A549 treated with AZD9567 at 1 μM for 4 hours (cell line): ENCODE results near the gene CABP2. TPM values are rescaled to one million over a fixed set of nuclear protein-coding genes. Genes with fewer than 3 reads are reported as not detected.

Experiments
- total RNA-seq: library from RNA; stranded (reverse); fragments of 200-300 nt; extraction: Qiagen RNA extraction; gene quantifications from 5 replicates; pipeline ENCODE4 v1.2.3, GENCODE V29; 2022; ENCODE audit not compliant: insufficient read depth

Gene CABP2
- not detected in 5 replicates for total RNA-seq

GRCh38 chr11:67522844-67523555 is at the start of gene CABP2:
Gene CABP2 (minus strand): TSS chr11:67523446. CDS start chr11:67523326, 120 bp downstream.

GRCh38 chr11:67507864-67508485 is 15.3 kb downstream of the CABP2 start, which contains the start of gene CDK2AP2:
Gene CDK2AP2 (minus strand): TSS chr11:67508162. CDS start chr11:67508082, 80 bp downstream.

GRCh38 chr11:67504950-67505581 is 18.2 kb downstream of the CABP2 start, which contains the start of gene PITPNM1:
Gene PITPNM1 (minus strand): TSS chr11:67505363. CDS start chr11:67504180, 1,183 bp downstream.

DNA sequence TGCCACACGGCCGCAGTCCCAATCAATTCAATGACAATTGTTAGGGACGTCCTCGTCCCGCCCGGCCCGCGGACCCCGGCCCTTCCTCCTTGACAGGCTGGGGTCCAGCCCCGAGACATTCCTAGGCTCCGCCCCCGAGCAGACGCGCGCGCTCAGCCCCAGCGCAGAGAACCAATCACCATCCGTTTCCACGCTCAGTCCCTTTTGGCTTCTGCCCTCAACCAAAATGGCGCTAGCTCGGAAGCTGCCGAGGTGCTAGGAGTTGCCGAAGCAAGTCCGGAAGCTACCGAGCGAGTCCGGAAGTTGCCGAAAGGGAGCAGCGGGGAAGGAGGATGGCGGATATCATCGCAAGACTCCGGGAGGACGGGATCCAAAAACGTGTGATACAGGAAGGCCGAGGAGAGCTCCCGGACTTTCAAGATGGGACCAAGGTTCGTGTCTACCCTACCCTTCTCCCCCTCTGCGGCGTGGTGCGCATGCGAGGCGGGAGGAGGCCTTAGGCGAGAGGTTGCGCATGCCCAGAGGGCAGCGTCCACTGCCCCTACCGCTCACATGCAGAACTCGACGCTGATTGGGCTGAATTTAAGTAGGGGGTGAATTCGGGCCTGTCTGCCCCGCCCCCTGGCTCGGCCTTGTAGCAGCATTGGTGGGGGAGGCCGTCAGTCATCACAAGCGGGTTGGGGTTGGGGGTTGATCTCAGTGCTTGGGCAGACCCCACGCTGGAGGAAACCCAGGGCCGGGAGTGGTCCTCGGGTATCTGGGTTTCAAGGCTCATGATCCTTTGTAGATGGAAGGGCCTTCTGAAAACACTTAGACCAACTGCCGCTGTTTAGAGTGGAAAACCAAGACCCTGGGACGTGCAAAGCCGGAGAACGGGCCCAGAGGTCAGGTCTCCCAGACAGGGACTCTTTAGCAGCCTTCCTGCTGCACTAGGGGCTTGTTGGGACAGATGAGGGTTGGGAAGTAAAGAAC is 40.1 kb downstream of the CABP2 start, which contains the start of gene AIP:
TSS of gene AIP (plus strand) at position 200 of the 972 bp plus-strand sequence. CDS start at position 333, 133 bp downstream.

Other genes with a start within 250 kb of the CABP2 start
- gene ANKRD13D, start 234.1 kb downstream of the CABP2 start, total RNA-seq: 24.8 to 27.6 TPM (median 26.4 TPM) in 5 replicates
- gene SSH3, start 219.9 kb downstream of the CABP2 start, total RNA-seq: 15.9 to 30.1 TPM (median 26.4 TPM) in 5 replicates
- gene POLD4, start 169.9 kb downstream of the CABP2 start, total RNA-seq: 167 to 237 TPM (median 225 TPM) in 5 replicates
- gene CLCF1, start 149.8 kb downstream of the CABP2 start, total RNA-seq: 22.8 to 42.8 TPM (median 40.4 TPM) in 5 replicates
- gene RAD9A, start 131.5 kb downstream of the CABP2 start, total RNA-seq: 22.4 to 31.6 TPM (median 29.7 TPM) in 5 replicates
- 263 to 306 TPM (median 277 TPM) in 5 replicates for gene PPP1CA, start 121.6 kb downstream of the CABP2 start, total RNA-seq
- 0.08 to 0.17 TPM (median 0.15 TPM) in 3 of 5 replicates, not detected in the others for gene TBC1D10C, start 119.4 kb downstream of the CABP2 start, total RNA-seq
- 0.15 to 0.23 TPM (median 0.17 TPM) in 4 of 5 replicates, not detected in the other for gene CARNS1, start 107.8 kb downstream of the CABP2 start, total RNA-seq
- gene RPS6KB2, start 95.0 kb downstream of the CABP2 start, total RNA-seq: 46.8 to 55.2 TPM (median 50.2 TPM) in 5 replicates
- gene PTPRCAP, start 85.8 kb downstream of the CABP2 start, total RNA-seq: 0.14 to 0.63 TPM (median 0.43 TPM) in 4 of 5 replicates, not detected in the other
- gene CORO1B, start 80.0 kb downstream of the CABP2 start, total RNA-seq: 54.1 to 65.0 TPM (median 59.3 TPM) in 5 replicates
- 0.06 to 0.07 TPM in 2 of 5 replicates, not detected in the others for gene GPR152, start 70.7 kb downstream of the CABP2 start, total RNA-seq
- gene CABP4, start 68.1 kb downstream of the CABP2 start, total RNA-seq: not detected in 5 replicates
- gene TMEM134, start 54.2 kb downstream of the CABP2 start, total RNA-seq: 33.3 to 67.5 TPM (median 61.7 TPM) in 5 replicates
- 31.9 to 47.6 TPM (median 46.3 TPM) in 5 replicates for gene AIP, start 40.4 kb downstream of the CABP2 start, total RNA-seq
- 25.4 to 46.8 TPM (median 41.3 TPM) in 5 replicates for gene PITPNM1, start 18.1 kb downstream of the CABP2 start, total RNA-seq
- 71.4 to 89.7 TPM (median 88.5 TPM) in 5 replicates for gene CDK2AP2, start 15.3 kb downstream of the CABP2 start, total RNA-seq
- gene GSTP1, start 60.4 kb upstream of the CABP2 start, total RNA-seq: 1,433 to 1,729 TPM (median 1,718 TPM) in 5 replicates
- 115 to 157 TPM (median 156 TPM) in 5 replicates for gene NDUFV1, start 83.5 kb upstream of the CABP2 start, total RNA-seq
- gene NUDT8, start 106.5 kb upstream of the CABP2 start, total RNA-seq: 3.1 to 17.8 TPM (median 15.7 TPM) in 5 replicates
- gene TBX10, start 116.3 kb upstream of the CABP2 start, total RNA-seq: not detected in 5 replicates
- 0.93 to 1.6 TPM (median 1.2 TPM) in 4 of 5 replicates, not detected in the other for gene ACY3, start 127.3 kb upstream of the CABP2 start, total RNA-seq
- gene ALDH3B2, start 151.2 kb upstream of the CABP2 start, total RNA-seq: 0.06 to 0.18 TPM in 2 of 5 replicates, not detected in the others